Left kidney (tissue), 2 donors: ENCODE results near the gene CAMTA1. TPM values are rescaled to one million over a fixed set of nuclear protein-coding genes. Genes with fewer than 3 reads are reported as not detected.
"Not testable (repeated sequence)": the region's sequence is repeated elsewhere in the genome, so short reads cannot be mapped to it uniquely, and the experiment has no call there.

Source experiments
- DNase-seq: peaks from one replicate; pipeline ENCODE4 v3.0.0-alpha.2; 2013
- polyA plus RNA-seq: library from polyadenylated mRNA; unstranded; fragments of 120-200 nt; gene quantifications from one replicate; pipeline ENCODE4 v1.2.1, GENCODE V29; 2013; ENCODE audit not compliant: insufficient read length

CAMTA1 gene
- polyA plus RNA-seq, 1 donor = 88.8 TPM

- DNase-seq = no peak
Observed at GRCh38 chr1:7778133-7778628, 992.9 kb downstream of the CAMTA1 start.

DNA sequence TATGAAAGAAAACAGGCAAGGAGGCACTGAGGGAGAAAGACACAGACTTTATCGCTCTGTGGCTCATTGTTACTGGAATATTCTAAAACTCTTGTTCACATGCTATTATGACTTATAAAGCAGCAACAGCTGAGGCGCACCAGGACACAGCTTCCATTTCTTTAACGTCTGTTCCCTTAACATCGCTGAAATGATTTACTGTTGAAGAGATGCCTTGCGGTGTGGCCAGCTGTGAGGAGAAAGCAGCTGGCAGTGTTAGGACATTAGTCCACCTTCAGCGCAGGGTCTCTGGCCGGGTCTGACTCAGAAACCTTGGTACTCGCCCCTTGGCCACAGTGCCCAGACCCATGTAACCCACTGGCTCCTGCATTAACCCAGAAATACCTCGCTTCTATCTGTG lies 995.7 kb downstream of the CAMTA1 start:
- no peak for DNase-seq

DNA sequence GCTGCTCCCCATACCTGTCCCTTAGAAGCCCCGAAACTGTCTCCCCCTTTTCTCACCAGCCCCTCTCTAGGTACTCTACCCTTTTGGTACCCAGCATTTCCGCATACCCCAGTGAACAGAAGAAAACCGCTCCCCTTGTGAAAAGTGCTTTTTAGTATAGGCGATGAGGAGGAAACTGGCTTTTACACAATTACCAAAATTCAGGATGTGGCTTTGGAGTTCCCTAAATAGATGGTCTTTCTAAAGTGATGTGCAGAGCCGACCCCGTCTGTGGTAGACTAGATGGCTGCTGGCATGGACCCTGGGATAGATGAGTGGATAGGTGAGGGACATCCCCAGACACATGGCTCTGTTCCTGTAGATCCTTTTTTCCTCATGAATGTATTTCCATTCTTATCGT lies 996.2 kb downstream of the CAMTA1 start:
- DNase-seq = no peak

DNA sequence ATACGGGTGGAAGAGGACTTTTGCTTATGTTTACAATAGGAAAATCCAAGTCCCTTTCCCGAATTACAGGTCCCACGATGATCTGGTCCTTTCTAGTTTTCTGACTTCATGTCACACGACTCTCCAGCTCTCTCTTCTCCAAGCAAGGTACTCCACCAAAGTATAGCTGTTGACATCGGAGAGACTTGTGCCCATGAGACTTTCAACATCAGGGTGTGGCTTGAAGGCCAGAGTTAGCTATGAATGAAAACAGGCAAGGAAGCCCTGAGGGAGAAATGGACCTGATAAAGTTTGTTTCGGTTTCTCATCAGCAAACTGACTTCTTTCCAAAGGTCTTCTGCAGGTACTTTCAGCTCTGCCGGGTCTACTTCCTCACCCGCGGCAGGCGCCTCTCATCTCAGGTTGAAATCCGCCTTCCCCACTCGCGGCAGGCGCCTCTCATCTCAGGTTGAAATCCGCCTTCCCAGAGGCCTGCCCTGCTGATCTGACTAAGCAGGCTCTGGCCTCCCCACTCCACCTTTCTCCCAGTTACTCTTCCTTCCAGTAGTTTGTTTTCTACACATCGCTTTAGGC lies 996.8 kb downstream of the CAMTA1 start:
- DNase-seq = no peak

GRCh38 chr1:7783178-7783711 lies 998.0 kb downstream of the CAMTA1 start:
- DNase-seq = no peak

GRCh38 chr1:7783826-7784491 lies 998.7 kb downstream of the CAMTA1 start, which contains the start of gene PER3:
Gene PER3 (plus strand): TSS chr1:7784291. CDS start chr1:7784878, 587 bp downstream.
- DNase-seq = peak; percentile 94

GRCh38 chr1:7784492-7785071 lies 999.3 kb downstream of the CAMTA1 start:
- no peak for DNase-seq

DNA sequence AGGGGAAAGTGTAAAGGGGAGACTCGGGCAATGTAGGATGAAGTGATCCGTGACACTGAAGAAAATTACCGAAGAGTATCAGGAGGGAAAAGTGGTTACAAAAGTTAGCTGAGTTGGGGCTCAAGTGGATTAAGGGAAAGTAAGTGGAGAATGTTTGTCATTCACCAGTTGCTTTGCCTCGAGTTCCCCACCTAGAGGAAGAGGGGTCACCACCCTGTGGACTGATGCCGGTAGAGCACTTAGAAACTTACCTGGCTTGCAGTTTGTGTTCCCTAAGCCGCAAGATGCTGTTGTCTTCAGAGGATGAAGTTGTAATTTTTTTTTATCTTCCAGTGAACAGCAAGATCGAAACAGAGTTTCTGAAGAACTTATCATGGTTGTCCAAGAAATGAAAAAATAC lies 999.9 kb downstream of the CAMTA1 start:
- DNase-seq = no peak

DNA sequence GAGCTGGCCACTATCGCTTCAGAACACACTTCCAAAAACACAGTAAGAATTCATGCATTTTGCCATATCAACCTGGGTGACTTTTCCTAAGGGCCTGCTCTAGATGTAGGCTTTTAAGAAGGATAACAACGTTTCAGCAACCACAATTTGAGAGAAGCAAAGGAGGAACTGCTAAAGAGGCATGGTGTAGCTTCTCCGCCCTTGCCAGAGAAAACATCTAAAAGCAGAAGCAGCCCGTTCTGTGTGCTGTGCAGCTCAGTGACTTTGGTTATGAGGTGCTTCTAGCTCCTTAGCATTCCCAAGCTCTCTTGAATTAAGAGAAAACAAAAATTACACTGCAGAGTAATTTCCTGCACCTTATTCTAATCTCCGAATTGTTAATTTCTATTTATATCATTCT lies 1001.5 kb downstream of the CAMTA1 start:
- DNase-seq = no peak

GRCh38 chr1:7789828-7790227 lies 1004.6 kb downstream of the CAMTA1 start:
- DNase-seq = no peak

DNA sequence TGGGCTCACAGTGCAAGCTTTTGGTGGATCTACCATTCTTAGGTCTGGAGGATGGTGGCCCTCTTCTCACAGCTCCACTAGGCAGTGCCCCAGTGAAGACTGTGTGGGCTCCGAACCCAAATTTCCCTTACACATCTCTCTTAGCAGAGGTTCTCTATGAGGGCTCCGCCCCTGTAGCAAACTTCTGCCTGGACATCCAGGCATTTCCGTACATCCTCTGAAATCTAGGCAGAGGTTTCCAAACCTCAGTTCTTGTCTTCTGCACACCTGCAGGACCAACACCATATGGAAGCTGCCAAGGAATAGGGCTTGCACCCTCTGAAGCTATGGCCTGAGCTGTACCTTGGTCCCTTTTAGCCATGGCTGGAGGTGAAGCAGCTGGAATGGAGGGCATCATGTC lies 1005.8 kb downstream of the CAMTA1 start:
- not testable (repeated sequence) for DNase-seq

DNA sequence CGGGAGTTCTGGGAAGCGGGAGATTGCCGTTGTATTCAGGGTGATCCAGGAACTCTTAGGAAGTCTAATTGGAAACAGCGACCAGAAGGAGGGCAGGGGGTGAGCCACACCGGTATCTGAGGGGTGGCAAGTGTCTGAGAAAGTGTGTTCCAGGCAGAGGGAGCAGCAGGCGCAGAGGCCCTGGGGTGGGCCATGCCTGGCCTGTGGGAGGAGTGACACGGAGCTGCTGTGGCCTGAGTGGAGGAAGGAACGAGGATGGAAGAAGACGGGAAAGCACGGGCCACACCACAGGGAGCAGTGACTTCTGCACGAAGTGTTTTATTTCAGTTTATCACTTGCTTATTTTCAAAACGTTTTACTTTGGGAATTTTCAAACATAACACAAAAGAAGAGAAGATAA lies 1010.2 kb downstream of the CAMTA1 start:
- DNase-seq = no peak

- no peak for DNase-seq
Observed at GRCh38 chr1:7805460-7805859, 1020.2 kb downstream of the CAMTA1 start.

DNA sequence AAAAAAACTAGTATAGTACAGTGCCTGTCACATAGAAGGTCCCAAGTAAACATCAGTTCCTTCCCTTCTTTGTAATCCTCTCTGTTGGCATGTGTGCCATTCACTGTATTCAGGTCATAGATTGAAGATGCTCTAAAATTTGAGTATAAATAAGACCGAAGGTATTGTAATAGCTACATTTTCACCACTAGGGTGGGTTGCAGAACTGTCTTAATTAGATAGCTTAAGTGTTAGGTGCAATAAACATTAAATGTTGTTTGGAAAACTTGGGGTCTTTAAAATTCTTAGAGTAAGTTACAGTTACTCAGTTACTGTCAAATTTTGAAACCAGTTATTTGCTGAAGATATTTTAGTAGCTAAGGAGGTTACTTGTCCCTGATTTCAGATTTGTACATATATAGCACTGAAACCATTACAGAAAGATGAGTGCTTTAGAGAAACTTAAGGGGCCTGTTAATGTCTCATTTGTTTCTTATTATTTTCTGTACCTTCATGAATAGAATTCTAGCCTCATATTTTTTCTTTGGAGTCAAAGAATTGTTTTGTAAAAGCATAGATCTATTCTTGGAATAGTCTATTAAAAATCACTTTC lies 1023.1 kb downstream of the CAMTA1 start:
- DNase-seq = no peak

DNA sequence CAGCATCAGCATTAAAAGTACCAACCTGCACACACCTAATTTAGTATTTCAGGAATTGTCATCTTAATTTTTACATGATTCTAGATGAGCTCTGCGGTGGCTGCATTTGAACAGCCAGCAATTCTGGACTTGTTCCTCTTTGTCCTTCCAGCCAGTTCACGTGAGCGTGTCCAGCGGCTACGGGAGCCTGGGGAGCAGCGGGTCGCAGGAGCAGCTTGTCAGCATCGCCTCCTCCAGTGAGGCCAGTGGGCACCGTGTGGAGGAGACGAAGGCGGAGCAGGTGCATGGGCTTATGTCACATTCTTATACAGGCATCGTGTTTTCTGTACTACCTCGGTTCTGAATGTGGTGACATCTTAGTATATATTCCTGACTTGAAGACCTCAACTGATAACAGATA lies 1024.5 kb downstream of the CAMTA1 start:
- DNase-seq = no peak

DNA sequence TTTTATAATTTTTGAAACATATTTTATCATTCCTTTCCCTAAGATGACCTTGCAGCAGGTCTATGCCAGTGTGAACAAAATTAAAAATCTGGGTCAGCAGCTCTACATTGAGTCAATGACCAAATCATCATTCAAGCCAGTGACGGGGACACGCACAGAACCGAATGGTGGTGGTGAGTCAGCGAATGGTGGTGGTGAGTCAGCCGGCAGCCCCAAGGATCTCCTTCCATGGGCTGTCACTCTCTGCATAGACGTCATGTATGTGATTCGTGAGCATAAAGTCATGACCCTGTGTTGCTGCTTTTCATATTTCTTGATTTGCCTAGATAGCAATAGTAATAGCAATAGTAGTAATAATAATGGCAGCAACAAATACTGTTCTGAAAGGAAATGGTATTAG lies 1025.1 kb downstream of the CAMTA1 start:
- DNase-seq = no peak

DNA sequence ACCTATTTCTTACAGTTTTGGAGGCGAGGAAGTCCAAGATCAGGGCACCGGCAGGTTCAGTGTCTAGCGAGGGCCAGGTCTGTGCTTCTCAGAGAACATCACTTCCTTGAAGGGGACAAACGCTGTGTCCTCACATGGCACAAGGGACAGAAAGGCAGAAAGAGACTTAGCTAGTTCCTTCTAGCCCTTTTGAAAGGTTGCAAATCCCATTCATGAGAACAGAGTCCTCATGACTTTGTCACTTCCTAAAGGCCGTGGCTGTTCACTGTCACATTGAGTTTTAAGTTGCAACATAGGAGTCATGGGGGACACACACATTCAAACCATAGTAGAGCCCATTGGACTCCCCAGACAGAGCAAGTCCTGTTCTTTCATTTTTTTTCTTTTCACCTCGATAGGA lies 1026.2 kb downstream of the CAMTA1 start:
- DNase-seq = no peak

GRCh38 chr1:7813677-7814373 lies 1028.6 kb downstream of the CAMTA1 start:
- no peak for DNase-seq
